GM19328 (cell line): ENCODE measurements around the gene ATP5MC2.
"Not testable (repeated sequence)": the region's sequence is repeated elsewhere in the genome, so short reads cannot be mapped to it uniquely, and the experiment has no call there.

Source experiments
- ATAC-seq: cut with Tn5 transposase; IDR thresholded peaks from one replicate; pipeline ENCODE4 v1.9.1; 2021; ENCODE audit warnings: mild to moderate bottlenecking, moderate library complexity; ENCODE audit not compliant: unreplicated experiment

Gene ATP5MC2

DNA sequence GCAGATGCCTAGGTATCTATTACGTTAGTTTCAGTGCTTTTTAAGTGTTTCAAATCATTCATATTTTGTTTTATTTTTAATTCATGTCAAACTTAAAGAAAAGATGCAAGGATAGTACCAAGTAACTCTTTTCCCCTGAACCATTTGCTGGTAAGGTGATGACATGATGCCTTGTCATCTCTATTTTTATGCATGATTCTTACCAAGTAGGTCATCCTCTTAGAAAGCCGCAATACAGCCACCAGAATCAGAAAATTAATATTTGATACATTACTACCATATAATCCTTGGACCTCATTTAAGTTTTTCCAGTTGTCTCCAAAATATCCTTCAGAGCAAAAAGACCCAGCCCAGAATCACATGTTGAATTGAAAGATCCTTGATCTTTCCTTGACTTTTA, 22.3 kb downstream of the ATP5MC2 start:
- no peak for ATAC-seq

- ATAC-seq, result no peak
These were observed 23.5 kb downstream of the ATP5MC2 start for GRCh38 chr12:53652366-53652765.

- no peak for ATAC-seq
These were observed 24.1 kb downstream of the ATP5MC2 start for GRCh38 chr12:53651737-53652136.

DNA sequence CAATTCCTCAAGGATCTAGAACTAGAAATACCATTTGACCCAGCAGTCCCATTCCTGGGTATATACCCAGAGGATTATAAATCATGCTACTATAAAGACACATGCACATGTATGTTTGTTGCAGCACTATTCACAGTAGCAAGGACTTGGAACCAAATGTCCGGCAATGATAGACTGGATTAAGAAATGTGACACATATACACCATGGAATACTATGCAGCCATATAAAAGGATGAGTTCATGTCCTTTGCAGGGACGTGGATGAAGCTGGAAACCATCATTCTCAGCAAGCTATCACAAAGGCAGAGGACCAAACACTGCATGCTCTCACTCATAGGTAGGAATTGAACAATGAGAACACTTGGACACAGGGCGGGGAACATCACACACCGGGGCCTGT, 29.6 kb downstream of the ATP5MC2 start:
- not testable (repeated sequence) for ATAC-seq

DNA sequence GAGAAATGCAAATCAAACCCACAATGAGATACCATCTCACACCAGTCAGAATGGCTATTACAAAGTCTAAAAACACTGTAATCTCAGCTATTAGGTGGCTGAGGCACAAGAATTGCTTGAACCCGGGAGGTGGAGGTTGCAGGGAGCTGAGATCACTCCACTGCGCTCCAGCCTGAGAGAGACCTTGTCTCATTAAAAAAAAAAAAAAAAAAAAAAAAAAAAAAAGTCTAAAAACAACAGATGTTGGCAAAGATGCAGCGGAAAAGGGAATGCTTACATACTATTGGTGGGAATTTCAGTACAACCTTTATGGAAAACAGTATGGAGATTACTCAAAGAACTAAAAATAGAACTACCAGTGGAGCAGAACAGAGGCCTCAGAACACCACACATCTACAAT, 30.7 kb downstream of the ATP5MC2 start:
- no peak for ATAC-seq

GRCh38 chr12:53644133-53644532, 31.8 kb downstream of the ATP5MC2 start:
- no peak for ATAC-seq

DNA sequence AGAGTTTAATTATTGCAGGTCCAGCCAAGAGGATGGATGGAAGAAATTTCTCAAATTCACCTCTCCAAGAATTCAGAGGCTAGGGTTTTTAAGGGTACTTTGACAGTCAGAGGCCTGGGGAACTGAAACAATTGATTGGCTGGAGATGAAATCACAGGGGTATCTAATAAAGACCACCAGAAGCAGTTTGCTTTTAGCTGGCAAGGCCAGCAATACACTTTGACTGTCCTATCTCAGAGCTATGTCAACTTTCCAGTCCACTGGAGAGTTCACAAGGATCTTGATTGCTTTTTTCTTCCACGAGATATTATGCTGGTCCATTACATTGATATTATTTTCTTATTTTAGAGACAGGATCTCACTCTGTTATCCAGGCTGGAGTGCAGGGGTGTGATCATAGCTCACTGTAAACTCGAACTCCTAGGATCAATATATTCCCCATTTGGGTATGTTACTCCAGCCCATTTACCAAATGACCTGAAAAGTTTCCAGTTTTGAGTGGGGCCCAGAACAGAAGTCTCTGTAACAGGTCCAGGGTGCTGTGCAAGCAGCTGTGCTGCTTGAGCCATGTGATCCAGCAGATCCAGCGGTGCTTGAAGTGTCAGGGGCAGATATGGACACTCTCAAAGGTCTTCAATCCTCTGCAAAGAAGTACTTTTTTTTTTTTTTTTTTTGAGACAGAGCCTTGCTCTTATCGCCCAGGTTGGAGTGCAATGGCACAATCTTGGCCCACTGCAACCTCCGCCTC, 32.5 kb downstream of the ATP5MC2 start:
- ATAC-seq, result no peak

DNA sequence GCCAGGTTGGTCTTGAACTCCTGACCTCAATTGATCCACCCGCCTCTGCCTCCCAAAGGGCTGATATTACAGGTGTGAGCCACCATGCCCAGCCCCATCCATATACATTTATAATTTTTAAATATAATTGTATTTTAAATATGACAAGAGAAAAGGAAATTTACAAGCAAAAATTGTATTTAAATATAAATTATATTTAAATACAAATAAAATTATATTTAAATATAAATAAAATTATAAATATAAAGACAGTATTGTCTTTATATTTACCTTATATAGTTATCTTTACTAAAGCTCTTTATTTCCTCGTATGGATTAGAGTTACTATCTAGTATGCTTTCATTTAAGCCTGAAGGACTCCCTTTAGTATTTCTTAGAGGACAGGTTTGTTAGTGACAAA, 37.8 kb downstream of the ATP5MC2 start:
- ATAC-seq, result no peak

GRCh38 chr12:53636641-53637040, 39.2 kb downstream of the ATP5MC2 start:
- ATAC-seq, result no peak

DNA sequence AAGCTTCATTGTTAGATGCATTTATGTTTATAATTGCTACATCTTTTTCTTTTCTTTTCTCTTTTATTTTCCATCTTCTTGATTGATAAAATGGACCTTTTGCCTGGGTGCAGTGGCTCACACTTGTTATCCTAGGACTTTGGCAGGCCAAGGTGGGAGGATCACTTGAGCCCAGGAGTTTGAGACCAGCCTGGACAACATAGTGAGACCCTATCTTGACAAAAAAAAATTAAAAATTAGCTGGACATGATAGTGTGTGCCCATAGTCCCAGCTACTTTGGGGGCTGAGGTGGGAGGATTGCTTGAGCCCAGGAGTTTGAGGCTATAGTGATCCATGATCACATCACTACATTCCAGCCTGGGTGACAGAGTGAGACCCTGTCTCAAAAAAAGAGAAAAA, 40.2 kb downstream of the ATP5MC2 start:
- not testable (repeated sequence) for ATAC-seq

DNA sequence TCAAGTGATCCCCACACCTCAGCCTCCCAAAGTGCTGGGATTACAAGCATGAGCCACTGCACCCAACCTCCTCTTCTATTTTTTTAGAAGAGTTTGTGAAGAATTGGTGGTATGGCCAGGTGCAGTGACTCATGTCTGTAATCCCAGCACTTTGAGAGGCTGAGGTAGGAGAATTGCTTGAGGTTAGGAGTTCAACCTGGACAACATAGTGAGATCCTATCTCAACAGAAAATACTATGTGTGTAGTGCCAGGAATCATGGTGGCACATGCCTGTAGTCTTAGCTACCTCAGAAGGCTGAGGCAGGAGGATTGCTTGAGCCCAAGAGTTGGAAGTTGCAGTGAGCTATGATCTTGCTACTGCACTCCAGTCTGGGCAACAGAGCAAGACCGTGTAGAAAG, 44.2 kb downstream of the ATP5MC2 start:
- ATAC-seq, result no peak

DNA sequence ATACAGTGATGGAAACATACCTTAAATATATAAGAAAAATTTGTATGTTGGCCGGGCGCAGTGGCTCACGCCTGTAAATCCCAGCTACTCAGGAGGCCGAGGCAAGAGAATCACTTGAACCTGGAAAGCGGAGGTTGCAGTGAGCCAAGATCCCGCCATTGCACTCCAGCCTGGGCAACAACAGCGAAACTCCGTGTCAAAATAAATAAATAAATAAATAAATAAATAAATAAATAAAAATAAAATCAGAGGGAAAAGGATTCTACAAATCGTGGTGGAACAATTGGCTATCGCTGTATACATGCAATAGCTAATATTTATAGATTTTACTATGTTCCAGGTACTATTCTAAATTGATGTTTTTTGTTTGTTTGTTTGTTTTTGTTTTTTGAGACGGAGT, 48.0 kb downstream of the ATP5MC2 start:
- ATAC-seq, result no peak

- ATAC-seq, result no peak
These were observed 49.1 kb downstream of the ATP5MC2 start for GRCh38 chr12:53626702-53627169.

DNA sequence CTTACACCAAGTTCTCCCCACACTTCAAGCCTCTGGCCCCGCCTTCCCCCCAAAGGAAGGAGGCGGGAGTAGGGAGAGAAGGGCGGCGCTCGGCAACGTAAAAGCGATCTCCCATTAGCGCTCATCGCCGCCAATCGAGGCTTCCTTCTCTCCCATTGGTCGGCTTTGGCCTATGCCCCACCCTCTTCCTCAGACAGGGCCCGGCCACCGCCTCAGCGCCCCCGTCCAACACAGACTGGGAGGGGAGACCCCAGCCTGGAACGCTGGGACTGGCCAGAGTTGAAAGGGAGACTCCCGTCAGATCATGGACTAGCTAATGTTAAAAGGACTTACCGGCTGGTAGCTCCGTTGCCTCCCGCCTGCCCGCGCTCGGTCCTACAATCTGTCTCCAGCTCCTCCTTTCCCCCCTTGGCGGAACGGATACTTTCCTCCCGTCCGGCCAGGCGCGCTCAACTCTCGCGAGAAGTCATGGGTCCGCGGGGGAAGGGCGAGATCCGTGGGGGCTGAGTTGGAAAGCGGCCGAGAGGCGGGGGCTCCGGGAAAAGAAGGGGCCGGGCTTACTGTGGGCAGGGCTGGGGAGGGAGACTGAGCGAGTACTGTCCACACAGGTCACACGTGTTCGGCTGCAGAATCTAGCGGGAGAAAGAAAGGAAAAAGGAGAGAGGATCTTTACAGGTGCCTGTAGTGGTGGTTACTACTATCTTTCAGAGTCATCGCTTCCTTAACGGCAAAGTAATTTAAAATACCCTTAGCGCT, 49.8 kb downstream of the ATP5MC2 start, which contains the start of gene ATF7:
TSS of gene ATF7 (minus strand) at position 437 of the 756 bp plus-strand sequence. CDS start 25,382 bp downstream, outside the sequence.
- ATAC-seq, result peak; percentile 93

GRCh38 chr12:53625373-53625945, 50.4 kb downstream of the ATP5MC2 start:
- no peak for ATAC-seq

DNA sequence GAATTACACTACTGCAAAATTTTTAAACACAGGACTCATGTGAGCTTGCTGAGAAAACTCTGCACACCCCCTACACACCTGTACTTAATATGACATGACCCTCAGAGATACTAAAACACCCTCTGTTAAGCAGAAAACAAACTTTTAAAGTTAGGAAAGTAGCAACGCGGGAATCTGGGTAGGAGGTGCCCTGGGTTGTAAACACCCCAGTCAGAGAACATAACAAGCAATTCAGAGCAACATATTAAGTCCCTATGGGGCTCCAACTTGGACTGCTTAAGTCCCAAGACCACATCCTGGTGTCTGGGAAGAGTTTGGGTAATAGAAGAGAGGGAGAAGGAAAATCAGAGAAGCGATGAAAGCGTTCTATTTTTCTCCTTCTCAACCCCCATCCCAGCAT, 50.9 kb downstream of the ATP5MC2 start:
- no peak for ATAC-seq

- ATAC-seq, result no peak
These were observed 51.4 kb downstream of the ATP5MC2 start for GRCh38 chr12:53624458-53624857.

DNA sequence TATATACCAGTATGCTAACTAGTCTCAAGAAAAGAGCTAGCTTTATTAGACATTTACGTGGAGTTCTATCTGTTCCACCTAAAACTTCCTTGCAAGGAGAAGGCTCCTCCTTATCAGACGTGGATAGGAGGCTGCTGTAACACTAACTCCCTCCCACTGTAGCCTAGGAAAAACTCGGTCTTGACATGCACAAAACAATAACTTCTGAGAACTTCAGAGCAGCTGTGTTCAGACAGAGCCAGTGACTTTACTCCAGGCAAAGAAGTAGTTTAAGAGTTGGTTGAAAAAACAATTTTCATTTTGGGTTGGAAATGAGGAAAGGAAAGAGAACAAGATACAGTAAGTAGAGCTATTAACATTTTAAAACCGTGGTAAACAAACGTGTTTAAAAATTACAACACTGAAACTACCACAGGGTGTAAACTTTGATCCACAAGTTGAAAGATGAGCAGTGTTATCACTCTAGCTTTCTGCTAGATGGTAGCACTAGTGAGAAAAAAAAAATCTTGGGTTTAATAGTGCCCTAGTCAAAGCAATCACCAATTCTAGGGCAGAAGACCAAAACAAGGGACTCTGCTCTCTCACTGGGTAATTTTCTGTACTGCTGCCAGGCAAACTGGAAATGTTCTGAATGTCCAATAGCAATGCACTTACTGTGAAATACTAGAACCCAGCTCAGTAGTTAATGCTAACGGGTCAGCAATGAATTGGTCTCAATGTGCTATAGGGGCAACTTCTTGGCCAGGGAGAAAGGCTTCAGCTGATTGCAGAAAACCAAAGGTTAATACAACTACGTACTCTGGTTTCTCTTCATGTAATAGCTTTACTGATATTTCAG, 52.1 kb downstream of the ATP5MC2 start:
- no peak for ATAC-seq

- ATAC-seq, result no peak
These were observed 53.2 kb downstream of the ATP5MC2 start for GRCh38 chr12:53622724-53623123.

GRCh38 chr12:53618275-53618674, 57.6 kb downstream of the ATP5MC2 start:
- ATAC-seq, result no peak

DNA sequence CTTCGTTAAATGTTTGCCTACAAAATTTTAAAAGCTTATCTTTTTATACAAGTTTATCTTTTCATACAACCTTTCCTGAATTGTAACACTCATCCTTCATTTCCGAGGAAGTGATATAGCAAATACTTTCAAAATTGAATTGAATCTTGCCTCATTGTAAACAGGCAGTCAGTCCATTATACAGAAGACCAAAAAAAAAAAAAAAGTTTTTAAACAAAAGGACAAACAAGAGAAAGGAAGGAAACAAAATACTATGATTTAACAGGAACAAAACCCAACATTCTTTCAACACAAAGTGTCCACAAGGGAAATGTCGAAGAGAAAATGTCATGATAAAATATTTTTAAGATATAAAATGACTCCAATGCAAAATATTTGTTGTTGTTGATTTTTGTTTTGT, 58.2 kb downstream of the ATP5MC2 start:
- ATAC-seq, result no peak
